Calu3 (cell line): ENCODE results near the gene RNF214. TPM values are rescaled to one million over a fixed set of nuclear protein-coding genes. Genes with fewer than 3 reads are reported as not detected.

Experiments used
- BruUV-seq: library from RNA; stranded (reverse); fragments of 400-500 nt; replicated peaks from 2 replicates; lab custom pipeline; 2021; lab: Mats Ljungman, UMichigan
- CTCF ChIA-PET: fragments of 300-600 bp; sonication (Branson Sonifier 250); formaldehyde crosslinking; loops from one replicate; lab custom pipeline; 2022; ENCODE audit warnings: antibody characterized with exemption; lab: Charles Lee
- DNase-seq: peaks from one replicate; pipeline ENCODE4 v3.0.0; 2022
- H3K27ac Mint-ChIP-seq: one replicate; pipeline ENCODE4 v1.8.0; 2022; ENCODE audit warnings: mixed read lengths; ENCODE audit not compliant: unreplicated experiment
- H3K27me3 Mint-ChIP-seq: one replicate; pipeline ENCODE4 v1.8.0; 2022; ENCODE audit warnings: mixed read lengths; ENCODE audit not compliant: unreplicated experiment
- H3K36me3 Mint-ChIP-seq: one replicate; pipeline ENCODE4 v1.8.0; 2022; ENCODE audit warnings: mild to moderate bottlenecking, moderate library complexity, mixed read lengths; ENCODE audit not compliant: insufficient read depth, unreplicated experiment
- H3K4me1 Mint-ChIP-seq: one replicate; pipeline ENCODE4 v1.8.0; 2022; ENCODE audit warnings: mild to moderate bottlenecking, low read depth, mixed read lengths; ENCODE audit not compliant: unreplicated experiment
- H3K4me3 Mint-ChIP-seq: one replicate; pipeline ENCODE4 v1.8.0; 2022; ENCODE audit warnings: mild to moderate bottlenecking, low read depth, moderate library complexity, mixed read lengths; ENCODE audit not compliant: unreplicated experiment
- H3K9me3 Mint-ChIP-seq: one replicate; pipeline ENCODE4 v1.8.0; 2022; ENCODE audit warnings: low read depth, mixed read lengths; ENCODE audit not compliant: unreplicated experiment
- intact Hi-C: fragments of 100-400 bp; cut with micrococcal nuclease; formaldehyde crosslinking; loops from one replicate; pipeline ENCODE4 v1.10.0; 2022; ENCODE audit not compliant: unreplicated experiment
- total RNA-seq: library from RNA; stranded (reverse); gene quantifications from 2 replicates; pipeline ENCODE4 v1.2.3, GENCODE V29; 2022
- TF ChIP-seq, protein P1 (sequence below): fragments of 200-600 bp; IDR thresholded peaks from one replicate; pipeline ENCODE4 v1.8.0; 2022; ENCODE audit warnings: antibody characterized with exemption; ENCODE audit not compliant: unreplicated experiment

RNF214 gene
- total RNA-seq, 1 experiment from 2014 or later, result 19.2 TPM

DNA sequence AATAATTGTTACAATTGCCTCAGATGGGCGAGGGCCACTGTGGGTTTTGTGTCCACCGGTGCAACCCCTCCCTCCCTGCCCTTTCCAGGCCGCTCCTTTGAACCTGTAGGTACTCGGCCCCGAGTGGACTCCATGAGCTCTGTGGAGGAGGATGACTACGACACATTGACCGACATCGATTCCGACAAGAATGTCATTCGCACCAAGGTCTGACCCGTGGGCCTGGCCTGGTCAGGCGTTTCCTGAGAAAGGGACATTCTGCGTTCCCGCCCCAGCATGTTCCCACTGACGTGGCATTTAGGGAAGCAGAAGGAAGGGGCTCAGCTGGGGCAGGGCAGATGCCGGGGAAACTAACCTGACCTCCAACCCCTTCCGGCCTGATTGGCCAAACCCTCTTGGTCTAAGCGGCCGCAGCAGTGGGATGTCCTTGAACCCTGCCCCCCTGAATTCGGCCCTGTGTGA, 43.8 kb upstream of the RNF214 start:
- intact Hi-C loops, result no loop called here
- DNase-seq, result no peak
- Mint-ChIP-seq H3K4me1 (no peaks in the 10 kb centered on the region), H3K9me3 (no peaks in the 10 kb centered on the region), H3K27ac (no peak overlapping the region), H3K36me3 (no peaks in the 10 kb centered on the region), H3K4me3 (no peak overlapping the region), H3K27me3 (no peaks in the 10 kb centered on the region)
- no TSS peak for BruUV-seq
- TF ChIP-seq, protein P1, sequence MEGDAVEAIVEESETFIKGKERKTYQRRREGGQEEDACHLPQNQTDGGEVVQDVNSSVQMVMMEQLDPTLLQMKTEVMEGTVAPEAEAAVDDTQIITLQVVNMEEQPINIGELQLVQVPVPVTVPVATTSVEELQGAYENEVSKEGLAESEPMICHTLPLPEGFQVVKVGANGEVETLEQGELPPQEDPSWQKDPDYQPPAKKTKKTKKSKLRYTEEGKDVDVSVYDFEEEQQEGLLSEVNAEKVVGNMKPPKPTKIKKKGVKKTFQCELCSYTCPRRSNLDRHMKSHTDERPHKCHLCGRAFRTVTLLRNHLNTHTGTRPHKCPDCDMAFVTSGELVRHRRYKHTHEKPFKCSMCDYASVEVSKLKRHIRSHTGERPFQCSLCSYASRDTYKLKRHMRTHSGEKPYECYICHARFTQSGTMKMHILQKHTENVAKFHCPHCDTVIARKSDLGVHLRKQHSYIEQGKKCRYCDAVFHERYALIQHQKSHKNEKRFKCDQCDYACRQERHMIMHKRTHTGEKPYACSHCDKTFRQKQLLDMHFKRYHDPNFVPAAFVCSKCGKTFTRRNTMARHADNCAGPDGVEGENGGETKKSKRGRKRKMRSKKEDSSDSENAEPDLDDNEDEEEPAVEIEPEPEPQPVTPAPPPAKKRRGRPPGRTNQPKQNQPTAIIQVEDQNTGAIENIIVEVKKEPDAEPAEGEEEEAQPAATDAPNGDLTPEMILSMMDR, result no peak
- CTCF ChIA-PET, result no interaction called here

DNA sequence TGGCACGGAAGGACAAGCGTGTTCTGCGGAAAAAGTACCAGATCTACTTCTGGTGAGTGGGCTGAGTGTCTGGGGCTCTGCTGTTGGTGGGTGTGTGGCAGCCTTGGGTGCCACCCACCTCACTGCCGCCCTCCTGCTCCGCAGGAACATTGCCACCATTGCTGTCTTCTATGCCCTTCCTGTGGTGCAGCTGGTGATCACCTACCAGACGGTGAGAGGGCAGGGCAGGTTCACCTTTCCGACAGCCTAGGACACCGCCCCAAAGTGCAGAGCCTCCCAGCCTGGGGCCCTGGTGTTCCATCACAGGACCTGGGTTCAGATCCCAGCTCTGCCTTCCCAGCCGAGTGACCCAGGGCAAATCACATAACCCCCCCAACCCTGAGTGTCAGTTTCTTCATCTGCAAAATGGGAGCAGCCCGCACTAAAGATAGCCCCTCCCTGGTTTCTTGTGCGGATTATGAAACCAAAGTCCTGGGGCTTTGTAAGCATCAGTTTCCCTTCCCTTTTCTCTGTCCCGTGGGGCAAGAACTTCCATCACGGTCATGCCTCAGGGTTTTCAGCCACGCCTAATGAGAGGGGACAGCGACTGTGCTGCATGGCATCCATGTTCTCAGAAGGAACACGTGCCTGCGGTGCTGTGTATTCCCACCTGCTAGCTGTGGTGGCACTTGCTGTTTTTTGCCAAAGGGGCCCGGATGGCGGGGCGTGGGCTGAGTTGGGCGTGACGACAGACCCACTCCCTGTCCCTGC, 43.1 kb upstream of the RNF214 start:
- no peak overlapping the region for H3K4me3 Mint-ChIP-seq
- TF ChIP-seq, protein P1, result no peak
- H3K27me3 Mint-ChIP-seq, result no peaks in the 10 kb centered on the region
- no peaks in the 10 kb centered on the region for H3K4me1 Mint-ChIP-seq
- H3K36me3 Mint-ChIP-seq, result no peaks in the 10 kb centered on the region
- intact Hi-C loops, result no loop called here
- CTCF ChIA-PET, result no interaction called here
- no peak for DNase-seq
- H3K27ac Mint-ChIP-seq, result no peak overlapping the region
- H3K9me3 Mint-ChIP-seq, result no peaks in the 10 kb centered on the region
- BruUV-seq, result no TSS peak

DNA sequence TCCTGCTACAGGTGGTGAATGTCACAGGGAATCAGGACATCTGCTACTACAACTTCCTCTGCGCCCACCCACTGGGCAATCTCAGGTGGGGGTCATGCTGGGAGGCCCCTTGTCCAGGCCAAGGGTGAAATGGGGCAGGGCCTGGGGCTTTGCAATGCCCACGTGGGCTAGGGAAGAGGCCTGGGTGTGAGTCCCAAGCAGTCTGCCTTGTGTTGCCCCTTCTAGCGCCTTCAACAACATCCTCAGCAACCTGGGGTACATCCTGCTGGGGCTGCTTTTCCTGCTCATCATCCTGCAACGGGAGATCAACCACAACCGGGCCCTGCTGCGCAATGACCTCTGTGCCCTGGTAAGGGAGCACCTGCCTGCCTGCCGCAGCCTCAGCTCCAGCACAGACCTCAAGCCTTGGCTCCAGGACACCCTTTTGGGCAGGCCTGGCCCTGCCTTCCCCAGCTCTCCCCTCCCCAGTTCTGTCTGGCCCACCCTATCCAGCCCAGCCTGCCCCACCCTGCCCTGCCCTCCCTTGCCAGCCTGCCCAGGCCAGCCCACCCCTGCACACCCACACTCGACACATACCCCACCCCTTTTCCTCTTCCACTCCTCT, 42.4 kb upstream of the RNF214 start:
- Mint-ChIP-seq H3K9me3 (no peaks in the 10 kb centered on the region), H3K27me3 (no peaks in the 10 kb centered on the region), H3K36me3 (no peaks in the 10 kb centered on the region), H3K4me1 (no peaks in the 10 kb centered on the region), H3K4me3 (no peak overlapping the region), H3K27ac (no peak overlapping the region)
- intact Hi-C loops, result no loop called here
- DNase-seq, result no peak
- TF ChIP-seq, protein P1, result no peak
- BruUV-seq, result no TSS peak
- CTCF ChIA-PET, result no interaction called here

DNA sequence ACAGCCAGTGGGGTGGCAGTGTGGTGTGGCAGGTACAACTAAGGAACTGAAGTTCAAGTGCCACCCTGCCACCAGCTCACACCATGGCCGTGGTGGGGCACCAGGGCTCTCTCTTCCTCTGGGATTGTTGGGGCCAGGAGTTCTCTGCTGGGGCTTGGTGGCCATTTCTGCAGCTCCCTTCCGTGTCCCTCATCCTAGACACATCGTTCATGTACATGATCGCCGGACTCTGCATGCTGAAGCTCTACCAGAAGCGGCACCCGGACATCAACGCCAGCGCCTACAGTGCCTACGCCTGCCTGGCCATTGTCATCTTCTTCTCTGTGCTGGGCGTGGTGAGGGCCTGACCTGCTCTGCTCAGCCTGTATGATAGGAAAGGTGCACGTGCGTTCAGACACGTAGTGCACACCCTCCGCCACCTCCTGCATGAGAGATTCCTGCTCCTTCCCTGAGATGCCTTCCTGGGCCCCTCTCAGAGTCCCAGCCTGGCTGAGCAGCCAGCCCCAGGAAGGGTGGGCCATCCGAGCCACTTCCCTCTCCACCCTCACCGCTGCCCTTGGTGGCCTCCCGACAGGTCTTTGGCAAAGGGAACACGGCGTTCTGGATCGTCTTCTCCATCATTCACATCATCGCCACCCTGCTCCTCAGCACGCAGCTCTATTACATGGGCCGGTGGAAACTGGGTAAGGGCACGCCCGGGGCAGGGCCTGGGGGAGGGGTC, 40.6 kb upstream of the RNF214 start:
- TF ChIP-seq, protein P1, result no peak
- BruUV-seq, result no TSS peak
- Mint-ChIP-seq H3K4me1 (no peaks in the 10 kb centered on the region), H3K4me3 (no peak overlapping the region), H3K27me3 (no peaks in the 10 kb centered on the region), H3K27ac (no peak overlapping the region), H3K36me3 (no peaks in the 10 kb centered on the region), H3K9me3 (no peaks in the 10 kb centered on the region)
- intact Hi-C loops, result no loop called here
- DNase-seq, result no peak
- CTCF ChIA-PET, result no interaction called here
